HEK293 (cell line): ENCODE results near the gene NFE2L2.
A peak's percentile ranks its signal among the peaks of the same experiment; 100 is the strongest.

ENCODE experiments used
- GLI4 ChIP-seq: fragments of 450-650 bp; formaldehyde crosslinking; IDR thresholded peaks from 2 replicates; pipeline ENCODE4 v1.5.1; 2016; ENCODE audit warnings: missing biosample characterization, missing genetic modification characterization
- GLIS2 ChIP-seq: fragments of 450-650 bp; formaldehyde crosslinking; IDR thresholded peaks from 2 replicates; pipeline ENCODE4 v1.5.1; 2016; ENCODE audit warnings: missing biosample characterization, missing genetic modification characterization
- KLF10 ChIP-seq: fragments of 450-650 bp; IDR thresholded peaks from 2 replicates; pipeline ENCODE4 v1.5.1; 2018; ENCODE audit warnings: missing biosample characterization, mild to moderate bottlenecking, missing genetic modification characterization
- MEIS1 ChIP-seq: sonication (generic); formaldehyde crosslinking; IDR thresholded peaks from 2 replicates; pipeline ENCODE4 v1.8.1; 2022; ENCODE audit warnings: missing genetic modification reagents, mild to moderate bottlenecking, borderline replicate concordance
- OSR2 ChIP-seq: fragments of 450-650 bp; formaldehyde crosslinking; IDR thresholded peaks from 2 replicates; pipeline ENCODE4 v1.5.1; 2016; ENCODE audit warnings: missing biosample characterization, missing genetic modification characterization
- WT1 ChIP-seq: fragments of 450-650 bp; formaldehyde crosslinking; IDR thresholded peaks from 2 replicates; pipeline ENCODE4 v1.5.1; 2016; ENCODE audit warnings: missing biosample characterization, missing genetic modification characterization
- ZFHX2 ChIP-seq: fragments of 450-650 bp; formaldehyde crosslinking; conservative IDR thresholded peaks from 2 replicates; pipeline ENCODE4 v1.5.1; 2016; ENCODE audit warnings: missing biosample characterization, missing genetic modification characterization
- ZNF138 ChIP-seq: fragments of 450-650 bp; formaldehyde crosslinking; IDR thresholded peaks from 2 replicates; pipeline ENCODE4 v1.5.1; 2016; ENCODE audit warnings: missing biosample characterization, missing genetic modification characterization, borderline replicate concordance
- ZNF174 ChIP-seq: fragments of 450-650 bp; formaldehyde crosslinking; IDR thresholded peaks from 2 replicates; pipeline ENCODE4 v1.5.0; 2017; ENCODE audit warnings: missing biosample characterization, mild to moderate bottlenecking, missing genetic modification characterization
- ZNF2 ChIP-seq: fragments of 450-650 bp; formaldehyde crosslinking; IDR thresholded peaks from 2 replicates; pipeline ENCODE4 v1.5.1; 2016; ENCODE audit warnings: missing biosample characterization, missing genetic modification characterization
- ZNF211 ChIP-seq: fragments of 450-650 bp; formaldehyde crosslinking; IDR thresholded peaks from 2 replicates; pipeline ENCODE4 v1.5.1; 2016; ENCODE audit warnings: low read depth, missing biosample characterization, missing genetic modification characterization
- ZNF239 ChIP-seq: fragments of 450-650 bp; formaldehyde crosslinking; IDR thresholded peaks from 2 replicates; pipeline ENCODE4 v1.5.1; 2016; ENCODE audit warnings: missing biosample characterization, missing genetic modification characterization
- ZNF24 ChIP-seq: fragments of 450-650 bp; formaldehyde crosslinking; IDR thresholded peaks from 2 replicates; pipeline ENCODE4 v1.5.1; 2016; ENCODE audit warnings: missing biosample characterization, missing genetic modification characterization
- ZNF292 ChIP-seq: fragments of 450-650 bp; formaldehyde crosslinking; IDR thresholded peaks from 2 replicates; pipeline ENCODE4 v1.5.1; 2016; ENCODE audit warnings: low read depth, missing biosample characterization, missing genetic modification characterization, borderline replicate concordance
- ZNF394 ChIP-seq: fragments of 450-650 bp; formaldehyde crosslinking; IDR thresholded peaks from 2 replicates; pipeline ENCODE4 v1.5.1; 2016; ENCODE audit warnings: missing biosample characterization, missing genetic modification characterization, mild to moderate bottlenecking, moderate library complexity, borderline replicate concordance
- ZNF48 ChIP-seq: fragments of 450-650 bp; formaldehyde crosslinking; IDR thresholded peaks from 2 replicates; pipeline ENCODE4 v1.5.1; 2016; ENCODE audit warnings: missing biosample characterization, missing genetic modification characterization
- ZNF501 ChIP-seq: fragments of 450-650 bp; formaldehyde crosslinking; IDR thresholded peaks from 2 replicates; pipeline ENCODE4 v1.5.1; 2016; ENCODE audit warnings: missing biosample characterization, missing genetic modification characterization
- ZNF544 ChIP-seq: fragments of 450-650 bp; formaldehyde crosslinking; IDR thresholded peaks from 2 replicates; pipeline ENCODE4 v1.5.0; 2017; ENCODE audit warnings: missing biosample characterization, missing genetic modification characterization
- ZNF561 ChIP-seq: fragments of 450-650 bp; IDR thresholded peaks from 2 replicates; pipeline ENCODE4 v1.5.1; 2018; ENCODE audit warnings: missing biosample characterization, missing genetic modification characterization, borderline replicate concordance
- ZNF596 ChIP-seq: fragments of 450-650 bp; IDR thresholded peaks from 2 replicates; pipeline ENCODE4 v1.5.0; 2018; ENCODE audit warnings: missing biosample characterization, mild to moderate bottlenecking, missing genetic modification characterization, moderate library complexity
- ZNF624 ChIP-seq: fragments of 450-650 bp; formaldehyde crosslinking; IDR thresholded peaks from 2 replicates; pipeline ENCODE4 v1.5.1; 2017; ENCODE audit warnings: missing biosample characterization, missing genetic modification characterization
- ZNF777 ChIP-seq: fragments of 450-650 bp; formaldehyde crosslinking; IDR thresholded peaks from 2 replicates; pipeline ENCODE4 v1.5.1; 2017; ENCODE audit warnings: missing biosample characterization, missing genetic modification characterization, borderline replicate concordance
- ZNF792 ChIP-seq: fragments of 450-650 bp; formaldehyde crosslinking; IDR thresholded peaks from 2 replicates; pipeline ENCODE4 v1.5.1; 2016; ENCODE audit warnings: missing biosample characterization, missing genetic modification characterization
- TF ChIP-seq, protein P1 (sequence below): fragments of 450-650 bp; formaldehyde crosslinking; IDR thresholded peaks from 2 replicates; pipeline ENCODE4 v1.5.1; 2016; ENCODE audit warnings: missing biosample characterization, missing genetic modification characterization
- TF ChIP-seq, protein P2 (sequence below): fragments of 450-650 bp; formaldehyde crosslinking; conservative IDR thresholded peaks from 2 replicates; pipeline ENCODE4 v1.5.1; 2016; ENCODE audit warnings: low read depth, missing biosample characterization, missing genetic modification characterization
- TF ChIP-seq, protein P3 (sequence below): fragments of 450-650 bp; formaldehyde crosslinking; IDR thresholded peaks from 2 replicates; pipeline ENCODE4 v1.5.1; 2017; ENCODE audit warnings: missing biosample characterization, missing genetic modification characterization
- TF ChIP-seq, protein P4 (sequence below): fragments of 450-650 bp; formaldehyde crosslinking; IDR thresholded peaks from 2 replicates; pipeline ENCODE4 v1.5.1; 2016; ENCODE audit warnings: missing biosample characterization, missing genetic modification characterization
- TF ChIP-seq, protein P5 (sequence below): fragments of 450-650 bp; formaldehyde crosslinking; IDR thresholded peaks from 2 replicates; pipeline ENCODE4 v1.5.1; 2017; ENCODE audit warnings: missing biosample characterization, missing genetic modification characterization
- TF ChIP-seq, protein P6 (sequence below): fragments of 450-650 bp; formaldehyde crosslinking; IDR thresholded peaks from 2 replicates; pipeline ENCODE4; 2016; ENCODE audit warnings: missing biosample characterization, missing genetic modification characterization

NFE2L2 gene

DNA sequence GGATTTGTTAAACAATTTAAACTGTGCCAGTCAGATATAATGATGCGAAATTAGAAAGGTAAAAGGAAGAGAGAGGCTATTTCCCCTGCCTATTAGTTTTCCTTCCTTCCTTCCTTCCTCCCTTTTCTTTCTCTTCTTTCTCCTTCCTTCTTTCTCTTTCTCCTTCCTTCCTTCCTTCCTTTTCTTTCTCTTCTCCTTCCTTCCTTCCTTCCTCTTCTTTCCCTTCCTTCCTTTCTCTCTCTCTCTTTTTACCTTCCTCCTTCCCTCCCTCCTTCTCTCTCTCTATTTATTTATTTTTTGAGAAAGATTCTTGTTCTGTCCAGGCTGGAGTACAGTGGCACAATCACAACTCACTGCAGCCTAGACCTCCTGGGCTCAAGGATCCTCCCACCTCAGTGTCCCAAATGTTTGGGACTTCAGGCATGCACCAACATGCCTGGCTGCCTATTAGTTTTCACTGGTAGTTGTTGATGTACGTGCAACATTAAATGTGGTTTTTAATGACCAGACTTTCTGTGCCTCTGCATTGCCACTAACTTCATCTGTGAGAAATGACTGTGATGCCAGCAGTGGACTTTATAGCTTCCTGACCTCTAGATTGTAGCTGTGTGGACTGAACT is 48.7 kb upstream of the NFE2L2 start (continued):
- TF ChIP-seq, protein P1, sequence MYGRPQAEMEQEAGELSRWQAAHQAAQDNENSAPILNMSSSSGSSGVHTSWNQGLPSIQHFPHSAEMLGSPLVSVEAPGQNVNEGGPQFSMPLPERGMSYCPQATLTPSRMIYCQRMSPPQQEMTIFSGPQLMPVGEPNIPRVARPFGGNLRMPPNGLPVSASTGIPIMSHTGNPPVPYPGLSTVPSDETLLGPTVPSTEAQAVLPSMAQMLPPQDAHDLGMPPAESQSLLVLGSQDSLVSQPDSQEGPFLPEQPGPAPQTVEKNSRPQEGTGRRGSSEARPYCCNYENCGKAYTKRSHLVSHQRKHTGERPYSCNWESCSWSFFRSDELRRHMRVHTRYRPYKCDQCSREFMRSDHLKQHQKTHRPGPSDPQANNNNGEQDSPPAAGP (tag by site-specific recombination): no peak
- TF ChIP-seq ZNF501 (tag by site-specific recombination) (no peak), ZNF596 (no peak), ZNF792 (tag by site-specific recombination) (no peak), ZNF544 (tag by site-specific recombination) (no peak), ZNF24 (no peak), MEIS1 (no peak), ZFHX2 (tag by site-specific recombination) (no peak), ZNF138 (tag by site-specific recombination) (no peak), ZNF561 (tag by site-specific recombination) (no peak), ZNF777 (tag by site-specific recombination) (no peak), ZNF239 (tag by site-specific recombination) (no peak), KLF10 (tag by site-specific recombination) (no peak), ZNF48 (tag by site-specific recombination) (no peak), ZNF174 (tag by site-specific recombination) (no peak), WT1 (tag by site-specific recombination) (0 out of 2 replicates have a peak, but pooled peaks have one; percentile 15), ZNF292 (no peak), GLI4 (tag by site-specific recombination) (no peak), ZNF394 (tag by site-specific recombination) (no peak), OSR2 (peak; percentile 85), ZNF2 (tag by site-specific recombination) (no peak), ZNF624 (tag by site-specific recombination) (no peak), ZNF211 (0 out of 2 replicates have a peak, but pooled peaks have one; percentile 28), GLIS2 (tag by site-specific recombination) (no peak)
- TF ChIP-seq, protein P2, sequence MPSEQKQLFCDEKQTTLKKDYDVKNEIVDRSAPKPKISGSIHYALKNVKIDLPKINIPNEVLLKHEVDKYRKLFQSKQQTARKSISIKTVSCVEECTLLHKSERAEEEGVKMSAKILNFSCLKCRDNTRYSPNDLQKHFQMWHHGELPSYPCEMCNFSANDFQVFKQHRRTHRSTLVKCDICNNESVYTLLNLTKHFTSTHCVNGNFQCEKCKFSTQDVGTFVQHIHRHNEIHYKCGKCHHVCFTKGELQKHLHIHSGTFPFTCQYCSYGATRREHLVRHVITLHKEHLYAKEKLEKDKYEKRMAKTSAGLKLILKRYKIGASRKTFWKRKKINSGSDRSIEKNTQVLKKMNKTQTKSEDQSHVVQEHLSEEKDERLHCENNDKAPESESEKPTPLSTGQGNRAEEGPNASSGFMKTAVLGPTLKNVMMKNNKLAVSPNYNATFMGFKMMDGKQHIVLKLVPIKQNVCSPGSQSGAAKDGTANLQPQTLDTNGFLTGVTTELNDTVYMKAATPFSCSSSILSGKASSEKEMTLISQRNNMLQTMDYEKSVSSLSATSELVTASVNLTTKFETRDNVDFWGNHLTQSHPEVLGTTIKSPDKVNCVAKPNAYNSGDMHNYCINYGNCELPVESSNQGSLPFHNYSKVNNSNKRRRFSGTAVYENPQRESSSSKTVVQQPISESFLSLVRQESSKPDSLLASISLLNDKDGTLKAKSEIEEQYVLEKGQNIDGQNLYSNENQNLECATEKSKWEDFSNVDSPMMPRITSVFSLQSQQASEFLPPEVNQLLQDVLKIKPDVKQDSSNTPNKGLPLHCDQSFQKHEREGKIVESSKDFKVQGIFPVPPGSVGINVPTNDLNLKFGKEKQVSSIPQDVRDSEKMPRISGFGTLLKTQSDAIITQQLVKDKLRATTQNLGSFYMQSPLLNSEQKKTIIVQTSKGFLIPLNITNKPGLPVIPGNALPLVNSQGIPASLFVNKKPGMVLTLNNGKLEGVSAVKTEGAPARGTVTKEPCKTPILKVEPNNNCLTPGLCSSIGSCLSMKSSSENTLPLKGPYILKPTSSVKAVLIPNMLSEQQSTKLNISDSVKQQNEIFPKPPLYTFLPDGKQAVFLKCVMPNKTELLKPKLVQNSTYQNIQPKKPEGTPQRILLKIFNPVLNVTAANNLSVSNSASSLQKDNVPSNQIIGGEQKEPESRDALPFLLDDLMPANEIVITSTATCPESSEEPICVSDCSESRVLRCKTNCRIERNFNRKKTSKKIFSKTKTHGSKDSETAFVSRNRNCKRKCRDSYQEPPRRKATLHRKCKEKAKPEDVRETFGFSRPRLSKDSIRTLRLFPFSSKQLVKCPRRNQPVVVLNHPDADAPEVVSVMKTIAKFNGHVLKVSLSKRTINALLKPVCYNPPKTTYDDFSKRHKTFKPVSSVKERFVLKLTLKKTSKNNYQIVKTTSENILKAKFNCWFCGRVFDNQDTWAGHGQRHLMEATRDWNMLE: no peak
- TF ChIP-seq, protein P3, sequence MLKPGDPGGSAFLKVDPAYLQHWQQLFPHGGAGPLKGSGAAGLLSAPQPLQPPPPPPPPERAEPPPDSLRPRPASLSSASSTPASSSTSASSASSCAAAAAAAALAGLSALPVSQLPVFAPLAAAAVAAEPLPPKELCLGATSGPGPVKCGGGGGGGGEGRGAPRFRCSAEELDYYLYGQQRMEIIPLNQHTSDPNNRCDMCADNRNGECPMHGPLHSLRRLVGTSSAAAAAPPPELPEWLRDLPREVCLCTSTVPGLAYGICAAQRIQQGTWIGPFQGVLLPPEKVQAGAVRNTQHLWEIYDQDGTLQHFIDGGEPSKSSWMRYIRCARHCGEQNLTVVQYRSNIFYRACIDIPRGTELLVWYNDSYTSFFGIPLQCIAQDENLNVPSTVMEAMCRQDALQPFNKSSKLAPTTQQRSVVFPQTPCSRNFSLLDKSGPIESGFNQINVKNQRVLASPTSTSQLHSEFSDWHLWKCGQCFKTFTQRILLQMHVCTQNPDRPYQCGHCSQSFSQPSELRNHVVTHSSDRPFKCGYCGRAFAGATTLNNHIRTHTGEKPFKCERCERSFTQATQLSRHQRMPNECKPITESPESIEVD (tag by site-specific recombination): no peak
- TF ChIP-seq, protein P4, sequence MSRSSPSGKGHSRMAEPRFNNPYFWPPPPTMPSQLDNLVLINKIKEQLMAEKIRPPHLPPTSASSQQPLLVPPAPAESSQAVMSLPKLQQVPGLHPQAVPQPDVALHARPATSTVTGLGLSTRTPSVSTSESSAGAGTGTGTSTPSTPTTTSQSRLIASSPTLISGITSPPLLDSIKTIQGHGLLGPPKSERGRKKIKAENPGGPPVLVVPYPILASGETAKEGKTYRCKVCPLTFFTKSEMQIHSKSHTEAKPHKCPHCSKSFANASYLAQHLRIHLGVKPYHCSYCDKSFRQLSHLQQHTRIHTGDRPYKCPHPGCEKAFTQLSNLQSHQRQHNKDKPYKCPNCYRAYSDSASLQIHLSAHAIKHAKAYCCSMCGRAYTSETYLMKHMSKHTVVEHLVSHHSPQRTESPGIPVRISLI: no peak
- TF ChIP-seq, protein P5, sequence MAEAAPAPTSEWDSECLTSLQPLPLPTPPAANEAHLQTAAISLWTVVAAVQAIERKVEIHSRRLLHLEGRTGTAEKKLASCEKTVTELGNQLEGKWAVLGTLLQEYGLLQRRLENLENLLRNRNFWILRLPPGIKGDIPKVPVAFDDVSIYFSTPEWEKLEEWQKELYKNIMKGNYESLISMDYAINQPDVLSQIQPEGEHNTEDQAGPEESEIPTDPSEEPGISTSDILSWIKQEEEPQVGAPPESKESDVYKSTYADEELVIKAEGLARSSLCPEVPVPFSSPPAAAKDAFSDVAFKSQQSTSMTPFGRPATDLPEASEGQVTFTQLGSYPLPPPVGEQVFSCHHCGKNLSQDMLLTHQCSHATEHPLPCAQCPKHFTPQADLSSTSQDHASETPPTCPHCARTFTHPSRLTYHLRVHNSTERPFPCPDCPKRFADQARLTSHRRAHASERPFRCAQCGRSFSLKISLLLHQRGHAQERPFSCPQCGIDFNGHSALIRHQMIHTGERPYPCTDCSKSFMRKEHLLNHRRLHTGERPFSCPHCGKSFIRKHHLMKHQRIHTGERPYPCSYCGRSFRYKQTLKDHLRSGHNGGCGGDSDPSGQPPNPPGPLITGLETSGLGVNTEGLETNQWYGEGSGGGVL (tag by site-specific recombination): 0 out of 2 replicates have a peak, but pooled peaks have one; percentile 22
- TF ChIP-seq, protein P6, sequence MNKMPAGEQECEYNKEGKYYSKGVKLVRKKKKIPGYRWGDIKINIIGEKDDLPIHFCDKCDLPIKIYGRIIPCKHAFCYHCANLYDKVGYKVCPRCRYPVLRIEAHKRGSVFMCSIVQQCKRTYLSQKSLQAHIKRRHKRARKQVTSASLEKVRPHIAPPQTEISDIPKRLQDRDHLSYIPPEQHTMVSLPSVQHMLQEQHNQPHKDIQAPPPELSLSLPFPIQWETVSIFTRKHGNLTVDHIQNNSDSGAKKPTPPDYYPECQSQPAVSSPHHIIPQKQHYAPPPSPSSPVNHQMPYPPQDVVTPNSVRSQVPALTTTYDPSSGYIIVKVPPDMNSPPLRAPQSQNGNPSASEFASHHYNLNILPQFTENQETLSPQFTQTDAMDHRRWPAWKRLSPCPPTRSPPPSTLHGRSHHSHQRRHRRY (tag by site-specific recombination): no peak
